PC-9 (cell line): ENCODE data around the gene MFAP1. TPM values are rescaled to one million over a fixed set of nuclear protein-coding genes. Genes with fewer than 3 reads are reported as not detected.

Source experiments
- BruUV-seq: library from RNA; stranded (reverse); fragments of 400-500 nt; replicated peaks from 2 replicates; lab custom pipeline; 2021; lab: Mats Ljungman, UMichigan
- CTCF ChIA-PET: fragments of 300-600 bp; sonication (Branson Sonifier 250); formaldehyde crosslinking; loops from one replicate; lab custom pipeline; 2022; ENCODE audit warnings: antibody characterized with exemption; lab: Charles Lee
- POLR2A ChIA-PET: fragments of 300-600 bp; sonication (Branson Sonifier 250); formaldehyde crosslinking; loops from one replicate; lab custom pipeline; 2022; ENCODE audit warnings: antibody characterized with exemption; ENCODE audit not compliant: unreplicated experiment; lab: Charles Lee
- DNase-seq, 2 experiments: peaks; one replicate each; pipeline versions ENCODE4 v3.0.0 to v3.0.0-alpha.2; 2015 to 2022; ENCODE audit warnings: mixed read lengths in 1 of 2
- H2AFZ ChIP-seq: fragments of 200-600 bp; sonication (generic); 2 replicates; pipeline ENCODE4 v1.8.1; 2017; ENCODE audit warnings: antibody characterized with exemption
- H3F3A ChIP-seq: fragments of 200-600 bp; sonication (generic); 2 replicates; pipeline ENCODE4 v1.8.1; 2017; ENCODE audit warnings: antibody characterized with exemption, mild to moderate bottlenecking, low read depth; ENCODE audit not compliant: insufficient read depth
- H3K27ac ChIP-seq: fragments of 200-600 bp; sonication (generic); 2 replicates; pipeline ENCODE4 v1.6.1; 2016; ENCODE audit warnings: mixed run types
- H3K27me3 ChIP-seq: fragments of 200-600 bp; sonication (generic); 2 replicates; pipeline ENCODE4 v1.6.1; 2016; ENCODE audit warnings: low read depth, mixed run types; ENCODE audit not compliant: insufficient read depth
- H3K36me3 ChIP-seq: fragments of 200-600 bp; sonication (generic); 2 replicates; pipeline ENCODE4 v1.6.1; 2016; ENCODE audit warnings: low read depth, mixed run types
- H3K4me1 ChIP-seq: fragments of 200-600 bp; sonication (generic); replicated peaks from 2 replicates; pipeline ENCODE4 v1.6.1; 2016; ENCODE audit warnings: mixed run types; ENCODE audit not compliant: insufficient read depth
- H3K4me2 ChIP-seq: fragments of 200-600 bp; sonication (generic); 2 replicates; pipeline ENCODE4 v1.6.1; 2017; ENCODE audit warnings: mixed run types
- H3K4me3 ChIP-seq: fragments of 200-600 bp; sonication (generic); 2 replicates; pipeline ENCODE4 v1.6.1; 2016; ENCODE audit warnings: mixed run types
- H3K79me2 ChIP-seq: fragments of 200-600 bp; sonication (generic); 2 replicates; pipeline ENCODE4 v1.6.1; 2017; ENCODE audit warnings: low read depth, mixed run types
- H3K9me2 ChIP-seq: fragments of 200-600 bp; sonication (generic); 2 replicates; pipeline ENCODE4 v1.8.1; 2017; ENCODE audit warnings: mild to moderate bottlenecking; ENCODE audit not compliant: insufficient read depth
- H3K9me3 ChIP-seq: fragments of 200-600 bp; sonication (generic); 2 replicates; pipeline ENCODE4 v1.8.1; 2016; ENCODE audit warnings: low read depth; ENCODE audit not compliant: insufficient read depth
- H4K20me1 ChIP-seq: fragments of 200-600 bp; sonication (generic); 2 replicates; pipeline ENCODE4 v1.8.1; 2017; ENCODE audit not compliant: insufficient read depth
- CTCF ChIP-seq: fragments of 200-600 bp; sonication (generic); conservative IDR thresholded peaks from 2 replicates; pipeline ENCODE4 v1.6.1; 2017; ENCODE audit warnings: mixed run types, antibody characterized with exemption, mild to moderate bottlenecking, moderate library complexity
- EZH2 ChIP-seq: fragments of 200-600 bp; sonication (generic); IDR thresholded peaks from 2 replicates; pipeline ENCODE4 v1.8.0; 2017; ENCODE audit warnings: antibody characterized with exemption, low read depth
- intact Hi-C: fragments of 100-400 bp; cut with micrococcal nuclease; formaldehyde crosslinking; loops from one replicate; pipeline ENCODE4 v1.10.0; 2022; ENCODE audit not compliant: unreplicated experiment
- total RNA-seq: library from RNA; stranded (reverse); gene quantifications from 2 replicates; pipeline ENCODE4 v1.2.3, GENCODE V29; 2021

Gene MFAP1
- total RNA-seq, 1 experiment from 2014 or later = 26.3 TPM

- peak in 1 of 2 experiments; percentile 37 for DNase-seq
- Histone ChIP-seq H3K4me2 (peak overlapping the region; percentile 92; the same call in 1 of the 2 replicates), H3K27ac (no peak overlapping the region), H2AFZ (no peak overlapping the region), H3K4me1 (no peaks in the 10 kb centered on the region), H3K9me2 (no peaks in the 10 kb centered on the region), H3K79me2 (no peaks in the 10 kb centered on the region), H3K9me3 (no peaks in the 10 kb centered on the region), H3K27me3 (no peaks in the 10 kb centered on the region), H3K36me3 (peaks cover 9% of the 10 kb centered on the region; the same call in 1 of the 2 replicates), H3K4me3 (no peak overlapping the region; the same call in 1 of the 2 replicates), H4K20me1 (no peaks in the 10 kb centered on the region), H3F3A (peaks cover 32% of the 10 kb centered on the region)
- intact Hi-C loops = loop anchor here (2.0 to 10.0 kb wide), 3 partner anchors 25 to 335 kb away; partner anchors contain the start of genes HYPK, MFAP1, SERINC4 and WDR76
- BruUV-seq = no TSS peak
- POLR2A ChIA-PET = interaction anchor here (0.5 to 1.1 kb wide), 5 partner anchors 21 to 336 kb away, joined by 3 to 8 read pairs (median 4); partner anchors contain the start of gene MFAP1
- TF ChIP-seq CTCF = no peak
- no peak for TF ChIP-seq EZH2
- CTCF ChIA-PET = interaction anchor here (3.1 kb wide), 1 partner anchor 335 kb away, joined by 10 read pairs; no protein-coding TSS in a partner anchor
Measured at GRCh38 chr15:43776101-43776717, 48.3 kb downstream of the MFAP1 start.

GRCh38 chr15:43775411-43775965 lies 49.0 kb downstream of the MFAP1 start:
- no peak overlapping the region for H2AFZ ChIP-seq
- H4K20me1 ChIP-seq = no peaks in the 10 kb centered on the region
- no peak overlapping the region for H3K27ac ChIP-seq
- no peaks in the 10 kb centered on the region for H3K9me2 ChIP-seq
- CTCF ChIA-PET = interaction anchor here (0.7 to 3.1 kb wide), 2 partner anchors 335 to 1880 kb away, joined by 3 to 10 read pairs; no protein-coding TSS in a partner anchor
- intact Hi-C loops = loop anchor here (10.0 kb wide), 1 partner anchor 49 kb away; the partner anchor contains the start of genes MFAP1 and WDR76
- TSS peak; percentile 26 for BruUV-seq
- peaks cover 37% of the 10 kb centered on the region for H3F3A ChIP-seq
- TF ChIP-seq EZH2 = no peak
- TF ChIP-seq CTCF = peak; percentile 52; the same call in 1 of the 2 replicates
- no peaks in the 10 kb centered on the region for H3K9me3 ChIP-seq
- no peak overlapping the region for H3K4me2 ChIP-seq
- peak; percentile 39 to 62 for DNase-seq
- no peak overlapping the region for H3K4me3 ChIP-seq
- POLR2A ChIA-PET = interaction anchor here (0.6 kb wide), 1 partner anchor 335 kb away, joined by 8 read pairs; no protein-coding TSS in a partner anchor
- no peaks in the 10 kb centered on the region for H3K27me3 ChIP-seq
- H3K79me2 ChIP-seq = no peaks in the 10 kb centered on the region
- peaks cover 9% of the 10 kb centered on the region; the same call in 1 of the 2 replicates for H3K36me3 ChIP-seq
- H3K4me1 ChIP-seq = no peaks in the 10 kb centered on the region

GRCh38 chr15:43774062-43774461 lies 50.4 kb downstream of the MFAP1 start:
- DNase-seq = no peak
- H3K4me3 ChIP-seq = no peak overlapping the region
- intact Hi-C loops = loop anchor here (10.0 kb wide), 1 partner anchor 51 kb away; the partner anchor contains the start of genes MFAP1 and WDR76
- TF ChIP-seq CTCF (no peak), EZH2 (no peak)
- no peaks in the 10 kb centered on the region for H3K9me3 ChIP-seq
- H3K4me1 ChIP-seq = no peaks in the 10 kb centered on the region
- 0 out of 2 replicates have a peak overlapping the region, but pooled peaks have one; percentile 16 for H3K27ac ChIP-seq
- H3F3A ChIP-seq = peaks cover 41% of the 10 kb centered on the region
- BruUV-seq = no TSS peak
- no peak overlapping the region for H2AFZ ChIP-seq
- no peaks in the 10 kb centered on the region for H3K9me2 ChIP-seq
- CTCF ChIA-PET = no interaction called here
- no peak overlapping the region for H3K4me2 ChIP-seq
- POLR2A ChIA-PET = no interaction called here
- H3K79me2 ChIP-seq = no peaks in the 10 kb centered on the region
- peaks cover 17% of the 10 kb centered on the region; the same call in 1 of the 2 replicates for H3K36me3 ChIP-seq
- H4K20me1 ChIP-seq = peaks cover 3% of the 10 kb centered on the region; the same call in 1 of the 2 replicates
- H3K27me3 ChIP-seq = no peaks in the 10 kb centered on the region
